Activated T-helper 1 cell treated with Interleukin-2 at 50 U/mL for 16 hours (primary cell): ENCODE results near the gene ANKRD13B.
"Not testable (repeated sequence)": the region's sequence is repeated elsewhere in the genome, so short reads cannot be mapped to it uniquely, and the experiment has no call there.

Experiments
- DNase-seq: peaks from one replicate; pipeline ENCODE4 v3.0.0-alpha.2; 2020; ENCODE audit warnings: low read depth

ANKRD13B gene

DNA sequence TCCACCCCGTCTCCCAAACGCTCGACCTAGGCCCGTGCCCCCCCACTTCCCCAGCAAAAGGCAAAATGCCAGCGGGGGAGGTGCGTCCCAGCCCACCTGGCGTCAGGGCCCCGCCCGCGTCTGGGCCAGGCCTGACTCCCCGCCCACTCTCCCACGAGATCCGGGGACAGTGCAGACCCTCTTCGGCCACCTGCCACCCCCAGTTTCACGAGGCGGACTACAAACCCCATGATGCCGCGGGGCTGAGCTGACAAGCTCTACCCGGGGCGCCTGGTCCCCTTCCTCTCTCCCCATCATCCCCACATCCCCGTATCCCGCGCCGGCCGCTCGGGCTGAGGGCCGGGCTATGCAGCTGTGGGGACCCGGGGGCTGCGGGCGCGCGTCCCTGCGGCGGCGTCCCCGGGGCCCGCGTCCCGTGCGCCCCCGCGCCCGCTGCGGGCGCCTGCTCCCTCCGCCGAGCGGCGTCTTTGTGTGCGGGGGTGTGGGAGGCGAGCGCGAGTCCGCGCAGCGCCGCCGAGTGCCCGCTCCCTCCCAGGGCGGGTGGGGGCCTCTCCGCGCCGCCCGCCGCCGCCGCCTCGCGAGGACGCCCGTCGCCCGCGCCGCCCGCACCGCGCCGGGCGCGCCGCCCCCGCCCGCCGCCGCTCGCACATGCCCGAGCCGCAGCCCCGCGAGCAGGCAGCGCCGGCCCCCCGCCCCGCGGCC lies at the start of gene ANKRD13B:
Gene ANKRD13B, plus strand, starts transcription at position 283 of the 702 bp plus-strand sequence. CDS start 490 bp downstream, outside the sequence.
- peak; percentile 19 for DNase-seq

DNA sequence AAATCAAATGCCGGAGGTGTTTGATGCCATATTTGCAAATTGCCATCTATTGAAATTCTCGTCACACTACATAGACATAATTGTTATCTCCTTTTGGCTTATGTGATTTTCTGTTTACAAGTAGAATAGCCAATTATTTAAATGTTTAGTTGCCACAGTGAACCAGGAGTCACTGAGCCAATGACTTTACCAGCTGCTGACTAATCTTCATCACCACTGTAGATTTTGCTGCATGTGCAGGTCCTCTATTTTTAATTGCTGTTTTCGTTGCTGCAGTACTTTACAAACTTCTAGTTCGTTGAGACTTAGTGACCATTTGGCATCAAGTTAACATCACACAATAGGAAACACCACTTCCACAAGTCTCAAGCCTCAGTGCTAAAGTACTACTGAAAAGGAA lies 48.9 kb upstream of the ANKRD13B start:
- DNase-seq: no peak

DNA sequence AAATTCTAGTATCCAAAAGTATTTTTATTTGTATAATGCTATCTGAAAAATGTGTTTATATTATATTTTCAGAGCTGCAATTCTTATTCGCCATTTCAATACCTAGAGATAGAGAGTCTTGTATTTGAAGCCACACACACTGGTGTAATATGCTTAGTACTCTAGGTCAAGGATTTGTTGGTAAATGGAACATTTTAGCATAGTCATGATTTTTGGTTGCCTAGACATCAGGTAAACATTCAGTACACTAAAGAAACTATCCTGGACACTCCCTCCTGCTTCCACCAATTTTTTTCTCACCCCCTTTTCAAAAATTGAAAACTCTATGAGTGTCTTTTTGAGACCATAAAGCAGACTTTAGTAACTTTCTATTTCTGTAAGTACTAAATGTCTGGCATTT lies 46.8 kb upstream of the ANKRD13B start:
- no peak for DNase-seq

DNA sequence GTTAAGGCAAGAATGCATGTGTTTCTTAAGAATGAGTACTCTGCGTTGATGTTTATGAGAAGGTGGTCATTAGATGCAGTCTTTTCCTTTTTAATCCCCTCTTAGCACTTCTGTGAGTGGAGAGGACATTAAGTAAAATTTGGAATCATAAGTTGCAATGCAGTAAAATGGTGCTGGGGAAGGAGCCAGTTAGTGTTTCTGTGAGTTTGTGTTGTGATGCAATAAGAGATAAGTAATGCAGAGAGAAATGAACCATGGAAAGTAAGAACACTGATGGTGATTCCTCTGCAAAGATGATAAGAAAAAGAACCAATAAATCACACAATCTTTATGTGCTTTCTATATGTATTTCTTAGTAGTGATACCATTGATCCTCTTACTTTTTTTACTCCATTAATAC lies 46.1 kb upstream of the ANKRD13B start:
- DNase-seq: no peak

DNA sequence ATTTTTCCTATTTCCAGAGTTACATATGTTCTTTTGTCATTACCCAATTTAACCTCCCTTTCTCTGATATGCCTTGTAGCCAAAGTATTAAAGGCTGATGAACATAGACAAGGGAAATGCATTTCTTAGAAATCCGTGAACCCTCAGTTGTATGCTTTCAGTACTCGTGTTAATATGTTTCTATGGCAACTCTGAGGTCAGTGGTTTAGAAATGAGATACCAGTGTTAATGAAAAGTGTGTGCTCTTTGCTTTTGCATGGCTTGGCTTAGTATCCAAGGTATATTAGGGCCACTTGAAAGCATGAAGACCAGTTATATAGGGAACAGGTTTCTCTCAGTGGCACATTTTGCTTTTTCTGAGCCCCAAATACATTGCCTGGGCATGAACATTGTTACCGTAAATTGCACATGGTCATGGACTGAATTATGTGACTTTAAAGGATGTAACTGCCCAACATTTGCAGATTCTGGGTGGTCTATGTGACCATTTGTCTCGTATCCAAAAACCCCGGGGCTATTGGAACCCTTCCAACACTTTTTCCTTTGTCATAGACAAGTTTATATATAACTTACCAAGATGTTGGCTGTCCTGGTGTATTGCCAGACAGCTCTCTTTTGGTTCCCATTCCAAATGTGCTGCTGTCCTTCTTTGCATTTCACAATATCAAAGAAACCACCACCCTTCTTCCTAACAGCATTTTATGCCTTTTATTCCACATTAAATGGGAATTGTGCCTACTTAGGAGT lies 43.6 kb upstream of the ANKRD13B start:
- DNase-seq: no peak

DNA sequence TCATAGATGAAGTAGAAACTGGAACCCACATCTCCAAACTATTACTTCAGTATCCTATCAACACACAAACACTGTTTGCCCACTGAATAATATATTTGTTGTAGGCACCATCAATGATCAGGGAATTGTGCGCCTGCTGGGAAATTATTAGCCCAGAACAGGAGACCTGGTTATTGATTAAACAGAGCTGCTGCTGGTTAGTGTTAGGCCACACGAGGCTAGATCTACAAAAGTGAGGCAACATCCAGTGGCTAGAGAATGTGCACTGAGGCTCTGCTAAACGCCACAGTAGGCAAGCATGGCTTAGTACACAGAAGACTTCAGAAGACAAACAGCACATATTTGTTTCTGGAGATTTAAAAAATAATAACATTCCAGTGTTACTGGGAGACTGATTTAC lies 37.1 kb upstream of the ANKRD13B start:
- DNase-seq: no peak

DNA sequence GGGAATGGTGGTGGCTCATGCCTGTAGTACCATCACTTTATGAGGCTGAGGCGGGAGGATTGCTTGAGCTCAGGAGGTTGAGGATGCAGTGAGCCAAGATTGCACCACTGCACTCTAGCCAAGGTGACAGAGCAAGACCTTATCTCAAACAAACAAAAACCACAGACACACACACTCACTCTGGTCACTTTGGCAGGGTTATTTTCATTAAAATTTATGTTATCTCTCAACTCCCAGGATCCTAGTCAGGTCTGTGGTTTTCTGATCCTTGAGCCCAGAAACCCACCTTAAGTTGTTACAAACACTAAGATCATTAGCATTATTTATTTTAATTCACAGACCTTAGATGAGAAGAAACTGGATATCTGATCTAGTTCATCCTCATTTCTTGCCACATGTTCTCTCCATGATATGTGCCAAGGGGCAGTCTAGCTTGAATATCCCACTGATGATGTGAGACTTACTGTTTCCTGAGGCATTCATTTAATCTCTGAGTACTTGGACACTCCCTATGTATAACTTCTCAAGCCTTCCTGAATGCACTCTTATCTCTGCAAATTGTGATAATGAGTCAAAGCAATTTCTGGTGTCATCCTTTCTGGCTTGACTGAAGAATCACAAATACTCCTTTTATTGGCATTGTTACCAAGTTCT lies 35.7 kb upstream of the ANKRD13B start:
- no peak for DNase-seq

DNA sequence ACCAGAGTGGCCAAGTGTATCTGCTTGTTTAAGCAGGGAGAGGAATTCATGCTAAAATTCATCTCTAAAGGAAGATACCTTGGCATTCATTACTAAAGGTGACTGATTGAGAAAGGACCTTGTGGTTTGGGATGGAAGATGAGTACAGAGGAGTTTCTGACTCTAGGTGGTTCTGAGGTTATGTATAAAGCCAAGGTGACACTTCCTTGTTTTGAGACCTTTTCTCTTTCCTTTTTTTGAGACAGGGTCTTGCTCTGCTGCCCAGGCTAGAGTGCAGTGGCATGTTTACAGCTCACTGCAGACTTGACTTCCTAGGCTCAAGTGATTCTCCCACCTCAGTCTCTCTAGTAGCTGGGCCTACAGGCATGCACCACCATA lies 35.2 kb upstream of the ANKRD13B start:
- DNase-seq: no peak

DNA sequence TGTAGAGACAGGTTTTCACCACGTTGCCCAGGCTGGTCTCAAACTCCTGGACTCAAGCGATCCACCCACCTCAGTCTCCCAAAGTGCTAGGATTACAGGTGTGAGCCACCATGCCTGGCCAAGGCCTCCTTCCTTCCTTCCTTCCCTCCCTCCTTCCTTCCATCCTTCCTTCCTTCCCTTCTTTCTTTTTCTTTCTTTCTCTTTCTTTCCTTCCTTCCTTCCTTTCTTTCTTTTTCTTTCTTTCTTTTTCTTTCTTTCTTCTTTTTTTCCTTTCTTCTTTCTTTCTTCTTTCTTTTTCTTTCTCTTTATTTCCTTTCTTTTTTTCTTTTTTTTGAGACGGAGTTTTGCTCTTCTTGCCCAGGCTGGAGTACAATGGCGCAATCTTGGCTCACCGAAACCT lies 34.8 kb upstream of the ANKRD13B start:
- not testable (repeated sequence) for DNase-seq

DNA sequence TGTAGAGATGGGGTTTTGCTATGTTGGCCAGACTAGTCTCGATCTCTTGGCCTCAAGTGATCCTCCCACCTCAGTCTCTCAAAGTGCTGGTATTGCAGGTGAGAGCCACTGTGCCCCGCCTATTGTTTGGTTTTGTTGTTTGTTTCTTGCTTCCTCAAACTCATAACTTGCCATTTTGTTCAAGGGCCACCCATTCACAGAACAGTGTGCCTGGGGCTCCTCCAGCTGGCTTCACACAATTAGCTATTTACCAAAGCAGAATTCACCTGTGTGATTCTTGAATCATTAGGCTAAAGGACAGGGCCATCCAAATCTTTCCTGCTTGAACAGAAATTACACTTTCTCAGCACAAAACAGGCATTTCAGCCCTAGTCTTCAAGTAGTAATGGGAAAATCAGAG lies 33.3 kb upstream of the ANKRD13B start:
- DNase-seq: no peak

DNA sequence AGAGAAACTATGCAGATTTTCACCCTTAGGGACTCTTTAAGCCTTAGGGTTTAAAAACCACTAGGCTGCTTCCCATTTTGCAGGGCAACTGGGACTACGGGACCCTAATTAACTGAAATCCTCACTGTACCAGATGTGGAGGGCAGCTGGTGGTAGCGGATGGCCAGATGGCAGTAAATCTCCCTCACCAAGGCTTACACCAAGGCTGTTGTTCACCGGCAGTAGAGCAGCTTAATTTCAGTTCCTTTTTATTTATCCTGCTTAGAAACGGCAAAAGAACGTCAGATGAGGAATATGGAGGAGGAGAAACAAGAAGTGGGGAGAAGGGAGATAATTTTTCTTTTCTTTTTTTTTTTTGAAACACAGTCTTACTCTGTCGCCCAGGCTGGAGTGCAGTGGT lies 32.6 kb upstream of the ANKRD13B start:
- DNase-seq: no peak

DNA sequence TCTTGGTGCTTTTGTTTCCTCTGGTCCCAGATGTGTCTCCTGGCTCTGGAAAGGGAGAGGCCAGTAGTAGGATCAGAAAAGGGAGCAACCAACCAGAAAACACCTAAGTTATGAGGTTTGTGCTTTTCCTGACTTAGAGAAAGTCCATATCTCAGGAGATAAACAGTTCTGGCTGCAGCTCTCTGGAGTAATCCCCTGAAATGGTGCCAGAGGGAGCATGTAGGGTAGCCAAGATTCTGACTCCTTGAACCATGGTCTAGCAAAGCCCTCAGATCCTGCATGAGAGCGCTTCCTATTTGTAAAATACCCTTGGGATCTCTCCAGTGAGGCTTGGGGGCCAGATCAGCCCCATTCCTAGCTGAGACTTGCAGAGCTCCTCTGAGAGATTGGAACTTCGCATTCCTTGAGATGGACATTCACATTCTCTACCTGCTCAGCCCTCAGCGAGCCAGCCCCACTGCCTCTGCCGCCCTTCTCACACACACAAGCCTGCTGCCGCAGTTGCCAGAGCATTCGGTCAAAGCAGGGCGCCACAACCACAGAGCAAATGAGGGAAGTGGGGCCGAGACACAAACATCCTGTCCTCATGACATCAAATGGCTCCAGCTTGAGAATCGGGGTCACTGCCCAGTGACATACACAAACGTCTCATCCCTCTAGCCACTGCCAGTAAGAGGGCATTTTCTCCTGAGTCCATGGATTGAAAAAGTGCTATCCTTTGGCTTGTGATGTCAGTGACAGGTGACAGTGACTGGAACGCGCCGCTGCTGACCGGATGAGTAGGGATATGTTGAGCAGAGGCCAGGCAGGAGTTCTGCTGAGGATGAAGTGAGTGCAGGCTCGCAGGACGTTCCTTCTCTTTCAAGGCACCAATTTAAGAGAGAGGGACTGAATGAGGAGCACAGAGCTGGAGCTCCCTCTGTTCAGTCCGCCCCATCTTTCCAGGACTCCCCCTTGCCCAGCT lies 31.1 kb upstream of the ANKRD13B start:
- no peak for DNase-seq

DNA sequence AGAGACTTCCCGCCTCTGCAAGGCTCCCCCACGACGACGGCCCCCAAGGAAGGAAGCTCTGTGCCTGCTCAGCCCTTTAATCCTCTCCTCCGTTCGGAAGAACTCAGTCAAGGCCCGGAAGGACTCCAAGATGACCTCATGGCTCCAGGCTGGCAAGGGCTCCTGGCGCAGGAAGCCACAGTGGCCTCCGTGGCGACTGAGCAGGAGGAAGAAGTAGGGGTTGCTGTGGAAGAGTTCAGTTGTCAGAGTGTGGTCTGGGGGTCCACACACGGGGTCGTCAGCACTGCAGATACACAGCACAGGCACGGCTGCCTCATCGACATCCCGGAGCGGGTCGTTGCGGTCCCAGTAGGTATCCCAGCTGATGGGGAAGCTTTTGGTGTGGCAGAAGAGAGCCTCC lies 30.3 kb upstream of the ANKRD13B start:
- no peak for DNase-seq

DNA sequence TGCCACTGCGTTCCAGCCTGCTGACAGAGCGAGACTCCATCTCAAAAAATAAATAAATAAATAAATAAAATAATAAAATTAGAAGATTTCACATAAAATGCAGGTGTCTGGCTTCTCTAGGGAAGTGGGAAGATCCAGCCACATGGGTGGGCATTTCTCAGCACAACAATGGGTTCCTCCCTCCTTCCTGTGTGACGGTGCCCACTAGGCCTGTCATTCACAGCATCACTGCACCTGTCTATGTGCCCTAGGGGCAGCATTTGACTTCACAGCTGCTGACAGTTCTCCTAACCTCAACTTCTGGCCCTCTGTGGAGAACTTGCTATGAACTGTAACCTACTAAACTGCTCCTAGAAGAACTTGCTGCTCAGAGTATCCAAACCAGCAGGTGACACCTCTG lies 29.1 kb upstream of the ANKRD13B start:
- DNase-seq: no peak

DNA sequence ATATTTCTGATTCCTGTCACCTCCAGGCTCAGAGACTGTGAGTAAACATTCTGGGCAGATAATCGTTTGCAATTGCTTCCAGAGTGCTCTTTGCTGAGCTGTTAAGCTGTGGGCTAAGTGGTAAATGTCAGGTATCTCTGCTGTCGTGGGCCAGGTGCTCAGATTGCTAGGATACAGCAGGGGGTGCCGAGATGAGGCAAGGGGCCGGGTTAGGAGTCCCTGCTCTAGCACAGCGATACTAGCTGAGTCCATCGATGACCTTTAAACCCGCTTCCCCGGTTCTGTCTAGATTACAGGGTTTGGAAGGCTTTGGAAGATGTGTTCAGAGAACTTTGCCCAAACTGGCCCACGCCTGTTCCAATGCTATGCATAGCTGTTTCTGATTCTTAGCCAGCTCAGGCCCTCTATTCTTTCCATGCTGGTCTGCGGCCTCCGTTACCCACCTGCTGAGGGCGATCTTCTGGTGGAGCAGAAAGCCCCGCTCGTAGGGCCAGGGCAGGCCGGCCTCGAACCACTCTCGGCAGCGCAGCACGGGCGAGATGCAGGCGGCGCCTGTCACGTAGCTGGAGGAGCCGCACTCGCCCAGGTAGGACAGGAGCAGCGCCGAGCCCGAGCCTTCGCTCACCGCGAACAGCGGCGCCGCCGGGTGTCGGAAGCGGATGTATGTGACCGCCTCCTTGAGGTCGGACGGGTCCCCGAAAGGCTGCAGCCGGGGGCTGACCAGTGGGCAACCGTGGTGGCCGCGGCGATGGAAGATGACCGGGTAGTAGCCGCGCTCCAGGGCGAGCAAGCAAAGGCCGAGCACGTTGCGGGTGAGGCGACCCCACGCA lies 27.1 kb upstream of the ANKRD13B start:
- peak; percentile 52 for DNase-seq

DNA sequence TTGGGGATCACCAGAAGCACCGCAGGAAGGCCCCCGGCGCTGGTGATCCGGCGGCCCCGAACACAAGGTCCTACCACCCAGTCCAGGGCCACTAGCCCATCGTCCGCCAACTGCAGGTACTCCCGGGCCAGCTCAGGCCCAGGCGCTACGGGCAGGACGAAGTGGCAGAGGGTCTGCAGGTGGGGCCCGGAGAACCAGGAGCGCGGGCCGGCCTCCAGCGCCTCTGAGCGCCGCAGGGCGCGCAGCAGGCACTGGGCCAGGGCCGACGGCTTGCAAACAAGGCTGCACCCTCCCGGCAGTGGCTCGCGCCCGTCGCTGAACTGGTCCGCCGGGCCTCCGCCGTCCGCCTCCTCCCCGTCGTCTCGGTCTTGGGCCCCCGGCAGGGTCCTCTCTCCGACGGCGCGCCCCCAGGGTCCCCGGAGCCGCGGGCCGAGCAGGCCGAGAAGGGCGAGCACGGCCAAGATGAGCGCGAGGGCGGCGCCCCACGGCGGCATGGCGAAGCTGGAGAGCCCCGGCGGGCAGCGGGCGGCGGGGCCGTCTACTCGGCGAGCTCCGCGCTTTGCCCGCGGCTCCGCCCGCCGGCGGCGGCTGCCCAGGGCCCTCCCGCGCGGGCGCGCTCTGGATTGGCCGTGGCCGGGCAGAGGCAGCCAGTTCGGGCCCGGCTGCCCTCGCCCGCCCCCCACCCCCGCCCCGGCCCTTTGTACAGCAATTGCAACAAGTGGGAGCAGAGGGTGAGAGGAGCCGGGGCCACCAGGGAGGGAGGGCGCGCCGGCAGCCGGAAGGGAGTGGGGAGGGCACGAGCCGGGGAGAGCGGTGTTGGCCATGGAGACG lies 26.2 kb upstream of the ANKRD13B start, which contains the start of gene ABHD15:
Gene ABHD15, minus strand, starts transcription at position 565 of the 831 bp plus-strand sequence. Its CDS starts 71 bp downstream, at position 494.
- DNase-seq: peak; percentile 46

DNA sequence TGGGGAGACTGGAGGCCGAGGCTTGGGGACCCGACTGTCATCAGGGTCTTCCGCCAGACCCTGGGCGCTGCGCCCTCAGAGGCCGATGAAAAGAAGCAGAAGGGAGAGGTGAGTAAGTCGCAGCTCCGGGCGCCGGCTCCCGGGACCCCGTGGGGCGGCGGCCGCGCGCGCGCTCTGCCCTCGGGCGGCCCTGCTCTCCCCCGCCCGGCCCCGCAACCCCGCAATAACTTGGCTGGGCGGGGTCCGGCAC lies 25.7 kb upstream of the ANKRD13B start:
- DNase-seq: no peak

DNA sequence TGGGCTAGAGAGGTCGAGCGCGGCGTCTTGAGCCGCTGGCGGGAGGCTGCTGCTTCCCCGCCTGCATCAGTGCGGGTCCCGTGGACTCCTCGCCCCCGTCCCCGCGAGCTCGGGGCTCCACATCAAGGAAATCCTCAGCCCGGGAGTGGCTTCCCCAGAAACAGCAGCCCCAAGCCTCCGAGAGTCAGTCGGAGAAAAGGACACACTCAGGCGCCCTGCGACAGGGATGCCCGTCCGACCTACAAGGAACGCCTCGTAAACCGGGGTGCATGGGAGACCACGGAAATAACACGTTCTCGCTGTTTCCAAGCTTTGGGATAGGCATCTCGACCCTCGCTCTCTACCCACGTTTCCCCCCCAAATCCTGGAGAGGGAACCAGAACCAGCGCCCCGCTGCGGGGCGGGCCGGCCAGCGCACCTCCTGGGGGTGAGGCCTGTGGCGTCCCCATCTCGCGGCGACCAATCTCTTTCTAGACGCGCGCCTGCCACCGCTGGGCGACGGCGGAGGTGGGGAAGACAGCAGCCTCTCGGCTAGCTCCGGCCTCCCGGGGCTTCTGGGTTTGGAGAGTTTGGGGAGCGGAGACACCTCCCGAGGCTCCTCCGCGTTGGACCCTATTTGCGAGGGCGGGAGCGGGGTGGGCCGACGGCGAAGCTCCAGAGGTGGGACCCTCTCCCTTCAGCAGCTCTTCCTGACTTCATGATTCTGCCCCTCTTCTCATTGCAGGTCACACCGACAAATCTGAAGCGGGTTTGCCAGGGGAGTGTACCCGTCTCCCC lies 25.2 kb upstream of the ANKRD13B start:
- DNase-seq: peak; percentile 69
